Transverse colon (tissue), 4 donors: ENCODE results near the gene HTT. TPM values are rescaled to one million over a fixed set of nuclear protein-coding genes. Genes with fewer than 3 reads are reported as not detected.

ENCODE experiments used
- DNase-seq: peaks from one replicate; pipeline ENCODE4 v3.0.0-alpha.2; 2019
- H3K27ac ChIP-seq, 4 donors: fragments of 200-600 bp; sonication (generic); 2 replicates each; pipeline ENCODE4 v1.5.1; 2016 to 2018; ENCODE audit warnings: inconsistent platforms in 4 of 4
- H3K27me3 ChIP-seq: fragments of 200-600 bp; sonication (generic); 2 replicates; pipeline ENCODE4 v1.5.1; 2017; ENCODE audit warnings: inconsistent platforms
- H3K36me3 ChIP-seq, 4 donors: fragments of 200-600 bp; sonication (generic); 2 replicates each; pipeline ENCODE4 v1.5.1; 2017 to 2019; ENCODE audit warnings: inconsistent platforms in 4 of 4
- H3K4me1 ChIP-seq, 4 donors: fragments of 200-600 bp; sonication (generic); 2 replicates each; pipeline ENCODE4 v1.5.1; 2017 to 2020; ENCODE audit warnings: inconsistent platforms in 4 of 4
- H3K4me3 ChIP-seq, 4 donors: fragments of 200-600 bp; sonication (generic); 1 replicate in 1 of 4; 2 replicates in 3 of 4; pipeline versions ENCODE4 v1.5.1 to v1.6.1; 2017 to 2019; ENCODE audit warnings: inconsistent platforms in 4 of 4
- H3K9me3 ChIP-seq, 2 donors: fragments of 200-600 bp; sonication (generic); 2 replicates each; pipeline ENCODE4 v1.5.1; 2017 to 2019; ENCODE audit warnings: inconsistent platforms in 2 of 2
- EP300 ChIP-seq: sonication (generic); formaldehyde crosslinking; IDR thresholded peaks from one replicate; pipeline ENCODE4 v1.6.1; 2017; ENCODE audit warnings: antibody characterized with exemption, low read depth
- POLR2A ChIP-seq: fragments of 450-650 bp; IDR thresholded peaks from one replicate; pipeline ENCODE4 v1.6.1; 2016; ENCODE audit warnings: antibody characterized with exemption, mild to moderate bottlenecking, moderate library complexity
- POLR2AphosphoS5 ChIP-seq, 3 donors: sonication (generic); formaldehyde crosslinking; IDR thresholded peaks; one replicate each; pipeline ENCODE4 v1.6.1; 2016; ENCODE audit warnings: antibody characterized with exemption in 3 of 3
- WGBS, 2 donors: methylation state at CpG; one replicate each; pipeline ENCODE4 v1.1.5; 2018; ENCODE audit warnings: low coverage in 1 of 2; 5-methylcytosine and 5-hydroxymethylcytosine counted together
- in situ Hi-C, 4 donors: fragments of 200-750 bp; cut with MboI; loops; one replicate each; pipeline versions ENCODE4 v1.15.0 to v1.15.1; 2017; ENCODE audit warnings: low sequenced_read_pairs in 3 of 4, low pct_ligation_motif_present in 1 of 4, low pct_unique_long_range_greater_than_20kb in 1 of 4
- intact Hi-C: fragments of 100-400 bp; cut with DNase I; formaldehyde crosslinking; loops from one replicate; pipeline ENCODE4 v1.15.1; 2023; ENCODE audit warnings: low total_unique reads
- total RNA-seq, 4 donors: library from RNA; depleted of rRNA; stranded (reverse); fragments of >200 nt; gene quantifications; one replicate each; pipeline ENCODE4 v1.1.0, GENCODE V29; 2016
- TF ChIP-seq, protein P1 (sequence below), 5 experiments: fragments of 200-600 bp in 3 of 5; fragments of 450-650 bp in 2 of 5; sonication (generic) in 3 of 5; IDR thresholded peaks; 1 replicate in 2 of 5; 2 replicates in 3 of 5; pipeline ENCODE4 v1.5.1; 2016 to 2017; ENCODE audit warnings: antibody characterized with exemption in 5 of 5, inconsistent platforms in 3 of 5, mild to moderate bottlenecking in 2 of 5, moderate library complexity in 1 of 5

HTT gene
- total RNA-seq, 4 donors from 2014 or later = 40.0 to 111 (median 79.4) TPM

GRCh38 chr4:3186609-3187008 is 112.1 kb downstream of the HTT start:
- Histone ChIP-seq H3K9me3 (no peaks in the 10 kb centered on the region), H3K4me3 (no peak overlapping the region), H3K27ac (no peak overlapping the region), H3K36me3 (peaks cover 0 to 46% (median 18%) of the 10 kb centered on the region in 4 donors), H3K27me3 (no peaks in the 10 kb centered on the region), H3K4me1 (no peaks in the 10 kb centered on the region)
- in situ Hi-C loops (no loop called here), intact Hi-C loops (no loop called here)
- no peak for TF ChIP-seq EP300
- no peak for TF ChIP-seq POLR2A
- TF ChIP-seq, protein P1, sequence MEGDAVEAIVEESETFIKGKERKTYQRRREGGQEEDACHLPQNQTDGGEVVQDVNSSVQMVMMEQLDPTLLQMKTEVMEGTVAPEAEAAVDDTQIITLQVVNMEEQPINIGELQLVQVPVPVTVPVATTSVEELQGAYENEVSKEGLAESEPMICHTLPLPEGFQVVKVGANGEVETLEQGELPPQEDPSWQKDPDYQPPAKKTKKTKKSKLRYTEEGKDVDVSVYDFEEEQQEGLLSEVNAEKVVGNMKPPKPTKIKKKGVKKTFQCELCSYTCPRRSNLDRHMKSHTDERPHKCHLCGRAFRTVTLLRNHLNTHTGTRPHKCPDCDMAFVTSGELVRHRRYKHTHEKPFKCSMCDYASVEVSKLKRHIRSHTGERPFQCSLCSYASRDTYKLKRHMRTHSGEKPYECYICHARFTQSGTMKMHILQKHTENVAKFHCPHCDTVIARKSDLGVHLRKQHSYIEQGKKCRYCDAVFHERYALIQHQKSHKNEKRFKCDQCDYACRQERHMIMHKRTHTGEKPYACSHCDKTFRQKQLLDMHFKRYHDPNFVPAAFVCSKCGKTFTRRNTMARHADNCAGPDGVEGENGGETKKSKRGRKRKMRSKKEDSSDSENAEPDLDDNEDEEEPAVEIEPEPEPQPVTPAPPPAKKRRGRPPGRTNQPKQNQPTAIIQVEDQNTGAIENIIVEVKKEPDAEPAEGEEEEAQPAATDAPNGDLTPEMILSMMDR (IDR thresholded peaks at IDR 0.05) = no peak
- TF ChIP-seq POLR2AphosphoS5 (IDR thresholded peaks at IDR 0.05) = no peak
- DNase-seq = no peak
- WGBS, 2 donors = 94 to 98% methylated on average over 7 to 11 of the region's 11 CpGs

- H3K36me3 ChIP-seq = peaks cover 0 to 31% (median 14%) of the 10 kb centered on the region in 4 donors
- DNase-seq = no peak
- no peak overlapping the region for H3K27ac ChIP-seq
- in situ Hi-C loops (no loop called here), intact Hi-C loops (no loop called here)
- H3K4me3 ChIP-seq = no peak overlapping the region
- TF ChIP-seq POLR2AphosphoS5 (IDR thresholded peaks at IDR 0.05) (no peak), POLR2A (no peak), EP300 (no peak)
- TF ChIP-seq, protein P1 (IDR thresholded peaks at IDR 0.05) = no peak
- H3K4me1 ChIP-seq = no peaks in the 10 kb centered on the region
- 86 to 89% methylated on average over 4 to 6 of the region's 6 CpGs for WGBS, 2 donors
- H3K9me3 ChIP-seq = no peaks in the 10 kb centered on the region
- H3K27me3 ChIP-seq = no peaks in the 10 kb centered on the region
These were observed 113.6 kb downstream of the HTT start for GRCh38 chr4:3188118-3188517.

DNA sequence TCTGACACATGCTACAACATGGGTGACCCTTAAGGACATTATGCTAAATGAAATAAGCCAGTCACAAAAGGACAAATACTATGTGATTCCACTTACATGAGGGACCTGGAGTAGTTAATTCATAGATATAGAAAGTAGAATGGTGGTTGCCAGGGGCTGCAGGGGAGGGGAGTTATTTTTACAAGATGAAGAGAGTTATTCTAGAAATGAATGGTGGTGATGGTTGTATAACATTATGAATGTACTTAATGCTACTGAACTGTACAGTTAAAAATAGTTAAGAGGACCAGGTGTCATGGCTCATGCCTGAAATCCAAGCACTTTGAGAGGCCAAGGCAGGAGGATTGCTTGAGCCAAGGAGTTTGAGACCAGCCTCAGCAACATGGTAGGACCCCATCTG is 115.0 kb downstream of the HTT start:
- TF ChIP-seq, protein P1 (IDR thresholded peaks at IDR 0.05) = no peak
- no peak for TF ChIP-seq EP300
- no peak for TF ChIP-seq POLR2AphosphoS5 (IDR thresholded peaks at IDR 0.05)
- no peak for TF ChIP-seq POLR2A
- DNase-seq = no peak
- Histone ChIP-seq H3K27ac (no peak overlapping the region), H3K27me3 (no peaks in the 10 kb centered on the region), H3K4me1 (no peaks in the 10 kb centered on the region), H3K4me3 (no peak overlapping the region), H3K9me3 (no peaks in the 10 kb centered on the region), H3K36me3 (peaks cover 0 to 29% (median 13%) of the 10 kb centered on the region in 4 donors)
- in situ Hi-C loops = no loop called here
- intact Hi-C loops = no loop called here

GRCh38 chr4:3190549-3190948 is 116.1 kb downstream of the HTT start:
- intact Hi-C loops (no loop called here), in situ Hi-C loops (no loop called here)
- TF ChIP-seq, protein P1 (IDR thresholded peaks at IDR 0.05) = no peak
- TF ChIP-seq POLR2A = no peak
- H3K36me3 ChIP-seq = peaks cover 0 to 32% (median 14%) of the 10 kb centered on the region in 4 donors
- H3K27ac ChIP-seq = no peak overlapping the region
- no peaks in the 10 kb centered on the region for H3K9me3 ChIP-seq
- no peaks in the 10 kb centered on the region for H3K27me3 ChIP-seq
- no peak for DNase-seq
- no peaks in the 10 kb centered on the region for H3K4me1 ChIP-seq
- H3K4me3 ChIP-seq = no peak overlapping the region
- WGBS, 2 donors = 83% methylated on average over 4 to 5 of the region's 5 CpGs
